ENCODE results near the gene SUN1.

The SUN1 gene

GRCh38 chr7:861222-861621 lies 28.9 kb downstream of the SUN1 start:
- peaks cover 91 to 99% (median 97%) of the 10 kb centered on the region in 3 donors for H3K36me3 ChIP-seq
- H3K4me3 ChIP-seq, result no peak overlapping the region
- no peaks in the 10 kb centered on the region for H3K27me3 ChIP-seq
- no peak for DNase-seq
- peaks cover 0 to 6% (median 5%) of the 10 kb centered on the region in 4 donors for H3K4me1 ChIP-seq
- TF ChIP-seq CTCF (IDR thresholded peaks at IDR 0.05), result no peak
- intact Hi-C loops (cut with DNase I; ENCODE audit: low total_unique reads), result no loop called here
- no peak overlapping the region for H3K27ac ChIP-seq
- H3K9me3 ChIP-seq, result no peaks in the 10 kb centered on the region

- Histone ChIP-seq H3K4me1 (peaks cover 0 to 13% (median 12%) of the 10 kb centered on the region in 4 donors), H3K4me3 (no peak overlapping the region), H3K27ac (peak overlapping the region in 1 of 2 donors; percentile 16), H3K36me3 (peaks cover 83 to 91% (median 88%) of the 10 kb centered on the region in 3 donors), H3K9me3 (no peaks in the 10 kb centered on the region), H3K27me3 (no peaks in the 10 kb centered on the region)
- intact Hi-C loops (cut with DNase I; ENCODE audit: low total_unique reads), result no loop called here
- no peak for DNase-seq
- no peak for TF ChIP-seq CTCF (IDR thresholded peaks at IDR 0.05)
These were observed 29.9 kb downstream of the SUN1 start for GRCh38 chr7:862157-862556.

GRCh38 chr7:863106-863505 lies 30.8 kb downstream of the SUN1 start:
- peak overlapping the region in 1 of 2 donors; percentile 14 for H3K27ac ChIP-seq
- H3K27me3 ChIP-seq, result no peaks in the 10 kb centered on the region
- H3K4me1 ChIP-seq, result peaks cover 0 to 23% (median 18%) of the 10 kb centered on the region in 4 donors
- intact Hi-C loops (cut with DNase I; ENCODE audit: low total_unique reads), result no loop called here
- TF ChIP-seq CTCF (IDR thresholded peaks at IDR 0.05), result no peak
- no peak for DNase-seq
- no peaks in the 10 kb centered on the region for H3K9me3 ChIP-seq
- no peak overlapping the region for H3K4me3 ChIP-seq
- peaks cover 73 to 82% (median 78%) of the 10 kb centered on the region in 3 donors for H3K36me3 ChIP-seq

GRCh38 chr7:865921-866320 lies 33.6 kb downstream of the SUN1 start:
- TF ChIP-seq CTCF (IDR thresholded peaks at IDR 0.05), result no peak
- H3K4me1 ChIP-seq, result peaks cover 0 to 39% (median 29%) of the 10 kb centered on the region in 4 donors
- no peak for DNase-seq
- peak overlapping the region; percentile 82 to 95 for H3K27ac ChIP-seq
- H3K27me3 ChIP-seq, result no peaks in the 10 kb centered on the region
- H3K36me3 ChIP-seq, result peaks cover 65 to 71% (median 66%) of the 10 kb centered on the region in 3 donors
- H3K9me3 ChIP-seq, result no peaks in the 10 kb centered on the region
- no peak overlapping the region for H3K4me3 ChIP-seq
- intact Hi-C loops (cut with DNase I; ENCODE audit: low total_unique reads), result loop anchor here (2.0 kb wide), 1 partner anchor 351 kb away; no protein-coding TSS in a partner anchor

GRCh38 chr7:867001-867405 lies 34.7 kb downstream of the SUN1 start:
- peak in 1 of 2 experiments; percentile 14 for TF ChIP-seq CTCF (IDR thresholded peaks at IDR 0.05)
- peak; percentile 85 to 98 for DNase-seq
- Histone ChIP-seq H3K36me3 (peaks cover 64 to 71% (median 65%) of the 10 kb centered on the region in 3 donors), H3K27ac (peak overlapping the region; percentile 82 to 95), H3K27me3 (no peaks in the 10 kb centered on the region), H3K4me1 (peaks cover 0 to 39% (median 29%) of the 10 kb centered on the region in 4 donors), H3K4me3 (peak overlapping the region; percentile 10 to 35), H3K9me3 (no peaks in the 10 kb centered on the region)
- intact Hi-C loops (cut with DNase I; ENCODE audit: low total_unique reads), result loop anchor here (2.0 kb wide), 1 partner anchor 352 kb away; no protein-coding TSS in a partner anchor
